RPMI7951 (cell line): ENCODE results near the gene A1BG. TPM values are rescaled to one million over a fixed set of nuclear protein-coding genes. Genes with fewer than 3 reads are reported as not detected.
A peak's percentile ranks its signal among the peaks of the same experiment; 100 is the strongest.
"Not testable (repeated sequence)": the region's sequence is repeated elsewhere in the genome, so short reads cannot be mapped to it uniquely, and the experiment has no call there.

Source experiments
- DNase-seq: peaks from one replicate; pipeline ENCODE4 v3.0.0-alpha.2; 2012; ENCODE audit warnings: low read depth
- total RNA-seq: library from RNA; depleted of rRNA; stranded (reverse); fragments of >200 nt; shearing (Covaris generic); gene quantifications from 2 replicates; pipeline ENCODE4 v1.2.3, GENCODE V29; 2014

Gene A1BG
- total RNA-seq, 1 experiment from 2014 or later = 64.4 TPM

- DNase-seq = peak; percentile 99
Observed at GRCh38 chr19:58386576-58387337, 33.5 kb upstream of the A1BG start, which contains the start of gene RPS5. Gene RPS5, plus strand, starts transcription at chr19:58387269. Its CDS starts 869 bp downstream, at chr19:58388138.

- DNase-seq = no peak
Observed at GRCh38 chr19:58385891-58386575, 32.7 kb upstream of the A1BG start.

- DNase-seq = no peak
Observed at GRCh38 chr19:58385313-58385890, 32.1 kb upstream of the A1BG start.

- no peak for DNase-seq
Observed at GRCh38 chr19:58382997-58383603, 29.8 kb upstream of the A1BG start.

DNA sequence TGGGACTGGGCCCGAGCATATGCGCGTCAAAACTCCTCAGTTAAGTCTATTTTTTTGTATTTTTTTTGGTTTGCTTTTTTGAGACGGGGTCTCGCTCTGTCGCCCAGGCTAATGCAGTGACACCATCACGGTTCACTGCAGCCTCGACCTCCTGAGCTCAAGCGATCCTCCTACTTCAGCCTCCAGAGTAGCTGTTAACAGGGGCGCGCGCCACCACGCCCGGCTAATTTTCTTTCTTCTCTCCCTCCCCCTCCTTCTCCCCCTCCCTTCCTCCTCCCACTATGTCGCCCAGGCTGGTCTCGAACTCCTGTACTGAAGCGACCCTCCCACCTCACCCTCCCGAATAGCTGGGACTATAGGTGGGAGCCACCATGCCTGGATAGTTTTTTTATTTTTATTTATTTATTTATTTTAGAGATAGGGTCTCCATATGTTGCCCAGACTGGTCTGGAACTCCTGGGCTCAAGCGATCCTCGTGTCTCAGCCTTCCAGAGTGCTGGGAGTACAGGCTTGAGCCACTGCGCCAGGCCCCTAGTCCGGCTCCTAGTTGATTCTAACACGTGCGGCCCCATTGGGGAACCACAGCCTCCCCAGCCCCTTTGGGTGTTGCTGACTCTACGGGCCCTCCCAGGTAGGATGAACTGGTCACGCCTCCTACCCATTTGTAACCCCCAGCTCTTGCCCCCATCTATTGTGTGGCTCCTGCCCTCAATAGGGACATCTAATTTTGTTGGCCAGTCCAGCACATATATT lies 28.3 kb upstream of the A1BG start:
- DNase-seq = no peak

- peak; percentile 100 for DNase-seq
Observed at GRCh38 chr19:58380662-58381459, 27.6 kb upstream of the A1BG start, which contains the start of gene ZNF837. Gene ZNF837, minus strand, starts transcription at chr19:58381030. Its CDS starts 11,698 bp downstream, at chr19:58369332.

GRCh38 chr19:58380037-58380661 lies 26.9 kb upstream of the A1BG start:
- DNase-seq = no peak

DNA sequence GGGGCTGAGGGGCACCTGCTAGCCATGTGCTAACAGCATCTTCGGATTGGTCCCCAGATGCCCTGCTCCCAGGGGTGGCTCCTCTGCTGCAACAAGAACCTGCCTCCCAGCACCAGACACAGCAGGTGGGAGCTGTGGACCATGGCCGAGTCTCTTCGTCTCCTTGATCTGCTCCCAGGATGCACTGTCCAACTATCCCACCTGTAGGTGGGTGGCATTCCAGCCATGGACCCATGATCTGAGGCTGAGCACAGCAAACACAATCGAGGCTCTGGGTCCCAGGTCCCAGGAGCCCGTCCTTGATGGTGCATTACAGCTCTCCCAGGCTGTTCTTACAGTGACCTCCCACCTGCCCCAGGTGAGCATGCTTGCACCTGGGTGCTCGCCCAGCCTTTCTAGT lies 26.0 kb upstream of the A1BG start:
- no peak for DNase-seq

DNA sequence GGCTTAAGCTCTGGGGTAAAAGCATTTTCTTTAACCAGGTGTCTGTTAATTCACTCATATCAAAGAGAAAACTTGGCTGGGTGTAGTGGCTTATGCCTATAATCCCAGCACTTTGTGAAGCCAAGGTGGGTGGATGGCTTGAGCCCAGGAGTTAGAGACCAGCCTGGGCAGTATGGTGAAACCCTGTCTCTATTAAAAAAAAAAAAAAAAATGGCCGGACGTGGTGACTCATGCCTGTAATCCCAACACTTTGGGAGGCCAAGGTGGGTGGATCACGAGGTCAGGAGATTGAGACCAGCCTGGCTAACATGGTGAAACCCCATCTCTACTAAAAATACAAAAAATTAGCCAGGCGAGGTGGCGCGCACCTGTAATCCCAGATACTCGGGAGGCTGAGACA lies 23.4 kb upstream of the A1BG start:
- not testable (repeated sequence) for DNase-seq

GRCh38 chr19:58374200-58374599 lies 20.9 kb upstream of the A1BG start:
- no peak for DNase-seq

GRCh38 chr19:58372311-58373133 lies 19.2 kb upstream of the A1BG start:
- DNase-seq = peak; percentile 33

GRCh38 chr19:58368561-58369360 lies 15.5 kb upstream of the A1BG start:
- no peak for DNase-seq

GRCh38 chr19:58367698-58368454 lies 14.6 kb upstream of the A1BG start:
- no peak for DNase-seq

DNA sequence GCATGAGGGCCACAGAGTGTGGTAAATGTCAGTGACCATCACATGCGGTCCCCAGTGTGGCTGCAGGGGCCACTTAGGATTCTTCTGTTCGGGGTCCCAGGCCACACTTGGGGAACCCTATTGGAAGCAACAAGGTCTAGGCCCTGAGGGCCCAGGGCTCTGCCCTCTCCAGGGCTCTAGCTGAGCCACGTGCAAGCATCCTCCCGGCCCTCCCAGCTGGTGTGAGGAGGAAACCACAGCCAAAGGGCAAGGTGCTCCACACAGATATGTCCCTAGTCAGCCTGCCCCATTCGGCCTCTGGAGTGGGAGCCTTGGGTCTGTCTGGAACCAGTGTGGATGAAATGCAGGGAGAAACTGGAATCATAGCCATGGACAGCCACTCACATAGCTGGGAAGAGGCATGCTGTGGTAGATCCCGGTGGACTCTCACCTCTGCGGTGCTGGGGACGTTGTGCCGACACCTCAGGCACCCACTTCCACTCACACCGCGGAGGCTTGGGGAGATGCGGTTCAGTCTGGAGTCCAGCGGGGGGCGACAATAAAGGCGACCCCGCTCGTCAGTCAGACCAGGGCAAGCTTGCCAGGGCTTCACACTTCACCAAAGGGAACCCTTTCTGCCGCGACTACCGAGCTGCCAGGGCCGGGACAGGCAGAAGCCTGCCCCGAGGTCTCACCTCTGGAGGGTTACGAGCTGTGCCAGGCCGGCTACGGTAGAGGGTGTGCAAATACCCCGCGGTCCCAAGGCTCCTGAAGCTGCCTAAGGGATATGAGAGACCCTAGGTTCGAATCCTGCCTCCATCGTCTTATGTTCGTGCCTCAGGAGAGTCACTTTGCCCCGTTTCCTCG lies 13.5 kb upstream of the A1BG start:
- DNase-seq = no peak

DNA sequence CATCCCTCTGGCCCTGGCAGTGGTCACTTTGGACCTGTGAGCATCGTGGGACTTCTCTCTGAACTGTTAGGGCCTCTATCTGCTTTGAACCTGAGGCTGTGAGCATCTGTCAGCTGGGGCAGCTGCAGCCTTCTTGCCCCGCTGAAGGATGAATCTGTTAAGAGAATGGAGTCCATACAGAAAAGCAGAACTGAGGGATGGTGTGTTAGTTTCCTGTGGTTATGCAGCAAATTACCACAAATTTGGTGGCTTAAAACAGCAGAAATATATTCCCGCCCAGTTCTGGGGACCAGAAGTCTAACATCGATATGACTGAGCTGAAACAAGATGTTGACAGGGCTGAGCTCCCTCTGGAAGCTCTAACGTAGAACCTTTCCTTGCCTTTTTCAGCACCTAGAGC lies 10.9 kb upstream of the A1BG start:
- DNase-seq = no peak

GRCh38 chr19:58362272-58362994 lies 9.1 kb upstream of the A1BG start, which contains the start of gene ZNF497:
Gene ZNF497, minus strand, starts transcription at chr19:58362751. Its CDS starts 5,116 bp downstream, at chr19:58357635.
- DNase-seq = peak; percentile 96
